ENCODE measurements around the gene JPT2.
"Not testable (repeated sequence)": the region's sequence is repeated elsewhere in the genome, so short reads cannot be mapped to it uniquely, and the experiment has no call there.

- not testable (repeated sequence) for TF ChIP-seq CTCF, POLR2AphosphoS5 (IDR thresholded peaks at IDR 0.05)
Observed at GRCh38 chr16:1718236-1718635, 40.2 kb downstream of the JPT2 start.

Data from prostate gland (tissue), 2 donors.